IMR-90 (cell line): ENCODE measurements around the gene TGFB1.

Experiments
- CEBPB ChIP-seq: IDR thresholded peaks from 2 replicates; pipeline ENCODE4 v1.6.1; 2012; ENCODE audit warnings: low read depth, low read length, improper control_type of control experiment
- CHD1 ChIP-seq: IDR thresholded peaks from 2 replicates; pipeline ENCODE4 v1.6.1; 2012; ENCODE audit warnings: low read depth, low read length, improper control_type of control experiment
- CTCF ChIP-seq: conservative IDR thresholded peaks from 2 replicates; pipeline ENCODE4 v1.5.1; 2012; ENCODE audit warnings: mild to moderate bottlenecking, low read depth, low read length, improper control_type of control experiment
- FOS ChIP-seq: fragments of 150-350 bp; IDR thresholded peaks from 2 replicates; pipeline ENCODE4 v1.6.1; 2016; ENCODE audit warnings: low read depth, low read length
- MAFK ChIP-seq: IDR thresholded peaks from 2 replicates; pipeline ENCODE4 v1.6.1; 2012; ENCODE audit warnings: low read depth, low read length, improper control_type of control experiment
- MXI1 ChIP-seq: IDR thresholded peaks from 2 replicates; pipeline ENCODE4 v1.6.1; 2012; ENCODE audit warnings: low read depth, mild to moderate bottlenecking, low read length, moderate library complexity, borderline replicate concordance
- POLR2A ChIP-seq: IDR thresholded peaks from 2 replicates; pipeline ENCODE4 v1.6.1; 2012; ENCODE audit warnings: mild to moderate bottlenecking, low read depth, low read length
- RAD21 ChIP-seq: IDR thresholded peaks from 2 replicates; pipeline ENCODE4 v1.6.1; 2012; ENCODE audit warnings: low read length, improper control_type of control experiment
- RFX5 ChIP-seq: IDR thresholded peaks from 2 replicates; pipeline ENCODE4 v1.8.0; 2012; ENCODE audit warnings: low read depth, mild to moderate bottlenecking, low read length, moderate library complexity
- SMC3 ChIP-seq: fragments of 150-350 bp; IDR thresholded peaks from 2 replicates; pipeline ENCODE4 v1.6.1; 2016; ENCODE audit warnings: low read depth, mild to moderate bottlenecking, antibody characterized with exemption, low read length, moderate library complexity
- USF2 ChIP-seq: fragments of 150-350 bp; IDR thresholded peaks from 2 replicates; pipeline ENCODE4 v1.6.1; 2017; ENCODE audit warnings: mild to moderate bottlenecking, antibody characterized with exemption, low read length, low read depth

- no peak for TF ChIP-seq FOS
- no peak for TF ChIP-seq CTCF
- TF ChIP-seq RAD21, result no peak
- TF ChIP-seq RFX5, result no peak
- TF ChIP-seq MXI1, result no peak
- TF ChIP-seq POLR2A, result no peak
- no peak for TF ChIP-seq CEBPB
- TF ChIP-seq SMC3, result no peak
- no peak for TF ChIP-seq USF2
- no peak for TF ChIP-seq CHD1
- TF ChIP-seq MAFK, result no peak
Observed at GRCh38 chr19:41332468-41332867, 21.3 kb downstream of the TGFB1 start.
